Putamen (tissue), 1 donor: ENCODE results near the gene CYB561D1.

Experiments used
- DNase-seq: peaks from one replicate; pipeline ENCODE4 v3.0.0-alpha.2; 2016; ENCODE audit warnings: low spot score

Gene CYB561D1

GRCh38 chr1:109530457-109531087 lies 36.7 kb downstream of the CYB561D1 start:
- DNase-seq, result peak; percentile 56

DNA sequence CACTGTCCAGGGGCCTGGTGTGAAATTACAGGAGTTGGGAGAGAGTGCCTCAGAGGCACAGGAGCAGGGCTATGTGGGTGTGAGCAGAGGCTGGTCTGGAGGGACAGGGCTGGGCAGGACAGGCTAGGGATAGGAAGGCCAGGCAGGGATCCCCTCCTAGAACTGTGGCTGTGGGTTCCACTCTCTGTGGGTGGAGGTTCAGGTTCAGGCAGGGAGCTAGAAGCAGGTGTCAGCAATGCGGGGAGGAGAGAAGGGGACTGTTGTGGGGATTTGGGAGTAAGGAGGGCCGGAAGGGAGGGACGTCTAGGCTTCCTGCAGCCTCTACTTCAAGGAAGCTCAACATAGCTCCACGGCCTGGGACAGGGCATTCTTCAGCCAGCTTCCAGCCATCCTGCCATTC lies 37.5 kb downstream of the CYB561D1 start:
- no peak for DNase-seq

GRCh38 chr1:109531826-109532364 lies 38.0 kb downstream of the CYB561D1 start:
- no peak for DNase-seq

DNA sequence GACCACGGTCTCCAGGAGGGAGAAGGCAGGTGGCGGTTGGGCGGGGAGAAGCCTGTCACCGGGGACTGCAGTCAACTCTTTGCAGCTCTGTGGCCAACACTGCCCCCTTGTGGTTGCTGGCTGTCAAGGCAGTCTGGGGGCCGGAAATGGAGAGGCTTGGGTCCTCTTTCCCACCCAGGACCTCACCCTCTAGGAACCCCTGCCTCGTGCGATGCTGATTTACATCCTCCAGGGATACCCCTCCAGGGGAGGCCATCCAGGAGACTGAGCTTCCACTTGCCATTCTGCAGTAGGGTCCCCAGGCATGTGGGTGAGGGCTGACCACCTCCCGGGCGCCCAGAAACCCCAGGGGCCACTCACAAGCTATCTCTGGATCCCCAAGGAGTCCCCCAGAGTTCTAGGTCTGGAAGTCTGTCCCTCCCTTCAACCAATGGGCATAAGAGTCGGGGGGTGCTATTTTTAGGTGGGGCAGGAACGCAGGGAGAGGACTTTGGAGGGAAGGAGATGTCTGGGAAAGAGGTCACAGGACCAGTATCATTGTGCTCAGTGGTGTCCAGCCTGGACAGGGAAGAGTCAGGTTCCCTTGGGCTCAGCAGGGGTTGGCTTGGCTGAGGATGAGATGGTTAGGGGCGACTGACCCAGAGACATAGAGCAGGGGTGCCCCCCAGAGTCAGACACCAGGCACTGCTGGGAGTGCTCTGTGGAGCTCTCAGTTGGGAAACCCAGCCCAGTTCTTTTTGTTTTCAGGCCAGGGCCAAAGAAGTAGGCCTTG lies 38.7 kb downstream of the CYB561D1 start:
- DNase-seq, result peak; percentile 79

- no peak for DNase-seq
These were observed 40.5 kb downstream of the CYB561D1 start for GRCh38 chr1:109534307-109534858.

DNA sequence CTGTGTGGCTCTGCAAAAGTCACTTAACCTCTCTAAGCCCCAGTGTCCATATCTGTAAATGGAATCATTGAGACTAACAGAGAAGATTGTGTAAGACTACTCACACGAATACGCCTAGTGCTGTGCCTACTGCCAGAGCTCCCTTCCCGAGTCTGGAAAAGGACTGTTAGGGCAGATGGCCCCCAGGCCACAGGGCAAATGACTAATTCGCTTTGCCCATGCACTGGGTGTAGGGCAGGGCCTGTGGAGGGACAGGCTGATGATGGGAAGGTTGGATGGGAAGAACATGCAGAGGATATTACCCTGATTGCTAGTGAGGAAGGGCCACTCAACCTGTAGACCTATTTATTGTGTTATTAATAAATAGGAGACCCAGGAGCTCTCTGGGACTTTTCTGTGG lies 41.6 kb downstream of the CYB561D1 start:
- no peak for DNase-seq

DNA sequence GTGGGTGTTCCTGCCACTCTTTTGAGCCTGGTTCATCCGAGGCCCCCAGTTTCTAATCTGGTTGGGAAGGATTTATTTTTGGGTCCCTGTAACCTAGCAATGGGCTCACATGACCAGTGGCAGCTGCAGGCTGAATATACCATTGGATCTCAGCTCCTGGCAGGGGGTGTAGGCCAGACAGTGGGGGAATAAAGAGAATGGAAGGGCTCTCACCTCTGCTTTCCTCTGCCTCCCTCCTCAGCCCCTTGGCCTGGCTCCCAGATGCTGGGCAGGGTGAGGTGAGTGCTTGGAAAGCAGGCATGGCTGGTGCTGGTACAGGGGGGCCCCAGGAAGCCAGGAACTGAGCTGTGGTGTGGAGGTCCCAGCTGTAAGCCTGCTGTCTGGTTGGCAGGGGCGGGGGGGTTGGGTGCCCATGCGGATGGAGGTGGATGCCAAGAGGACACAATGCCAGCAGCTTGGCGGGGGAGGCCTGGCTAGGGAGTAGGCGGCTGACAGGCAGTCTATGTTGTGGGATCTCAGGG lies 42.1 kb downstream of the CYB561D1 start:
- DNase-seq, result peak; percentile 74

GRCh38 chr1:109537450-109538178 lies 43.7 kb downstream of the CYB561D1 start:
- no peak for DNase-seq

DNA sequence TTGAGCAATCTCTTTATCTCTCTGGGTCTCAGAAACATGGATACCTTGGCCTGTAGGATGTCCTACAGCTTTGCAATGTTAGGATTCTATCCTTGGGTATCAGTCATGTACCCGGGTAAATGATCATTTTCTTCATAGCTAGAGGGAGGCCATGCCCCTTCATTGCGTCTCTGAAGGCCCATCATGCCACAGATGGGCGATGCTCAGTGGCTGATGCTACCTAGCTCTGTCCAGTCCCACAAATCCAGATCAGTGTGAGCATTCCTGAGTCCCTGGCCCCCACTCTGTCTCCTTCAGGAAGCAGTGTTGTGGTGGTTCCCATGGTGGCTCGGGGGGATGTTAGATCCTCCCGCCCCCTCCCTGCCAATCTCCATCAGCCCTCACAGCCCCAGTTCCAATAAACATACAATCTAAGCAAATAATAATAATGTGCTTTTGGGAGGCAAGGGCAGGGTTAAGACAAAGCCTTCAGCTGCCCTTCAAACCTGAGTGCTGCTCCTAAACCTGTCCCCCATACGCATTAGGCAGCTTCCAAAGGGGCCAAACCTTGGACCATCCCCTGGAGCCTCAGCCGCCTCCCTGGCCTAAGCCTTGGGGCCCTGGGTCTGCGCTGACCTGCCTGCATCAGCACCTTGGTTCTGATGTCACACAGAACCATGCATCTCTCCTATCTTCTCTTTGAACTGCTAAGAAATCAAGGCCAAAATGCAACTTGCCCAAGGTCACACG lies 45.1 kb downstream of the CYB561D1 start:
- no peak for DNase-seq

DNA sequence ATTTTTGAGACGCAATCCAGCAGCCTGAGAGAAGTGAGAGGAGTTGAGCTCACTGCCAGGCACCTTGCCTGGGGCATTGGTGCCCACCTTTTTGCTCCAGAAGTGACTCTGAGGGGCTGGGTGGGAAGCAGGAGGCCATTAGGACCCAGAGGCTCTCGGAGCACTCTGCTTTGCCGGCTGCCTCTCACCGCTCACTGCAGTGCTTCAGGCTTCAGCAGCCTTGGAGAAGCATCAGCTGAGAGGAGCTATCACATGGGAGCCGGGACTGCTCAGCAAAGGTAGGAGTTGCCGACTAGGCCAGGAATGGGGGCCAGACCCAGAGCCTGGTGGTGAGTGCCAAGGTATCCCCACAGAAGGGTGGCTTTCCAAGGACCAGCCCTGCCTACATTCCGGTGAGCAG lies 45.8 kb downstream of the CYB561D1 start, which contains the start of gene GPR61:
Gene GPR61 (plus strand): TSS at position 197 of the 400 bp plus-strand sequence. CDS start 3,151 bp downstream, outside the sequence.
- DNase-seq, result peak; percentile 66

- DNase-seq, result no peak
These were observed 47.2 kb downstream of the CYB561D1 start for GRCh38 chr1:109541102-109541501.

GRCh38 chr1:109542657-109543056 lies 48.8 kb downstream of the CYB561D1 start:
- no peak for DNase-seq

DNA sequence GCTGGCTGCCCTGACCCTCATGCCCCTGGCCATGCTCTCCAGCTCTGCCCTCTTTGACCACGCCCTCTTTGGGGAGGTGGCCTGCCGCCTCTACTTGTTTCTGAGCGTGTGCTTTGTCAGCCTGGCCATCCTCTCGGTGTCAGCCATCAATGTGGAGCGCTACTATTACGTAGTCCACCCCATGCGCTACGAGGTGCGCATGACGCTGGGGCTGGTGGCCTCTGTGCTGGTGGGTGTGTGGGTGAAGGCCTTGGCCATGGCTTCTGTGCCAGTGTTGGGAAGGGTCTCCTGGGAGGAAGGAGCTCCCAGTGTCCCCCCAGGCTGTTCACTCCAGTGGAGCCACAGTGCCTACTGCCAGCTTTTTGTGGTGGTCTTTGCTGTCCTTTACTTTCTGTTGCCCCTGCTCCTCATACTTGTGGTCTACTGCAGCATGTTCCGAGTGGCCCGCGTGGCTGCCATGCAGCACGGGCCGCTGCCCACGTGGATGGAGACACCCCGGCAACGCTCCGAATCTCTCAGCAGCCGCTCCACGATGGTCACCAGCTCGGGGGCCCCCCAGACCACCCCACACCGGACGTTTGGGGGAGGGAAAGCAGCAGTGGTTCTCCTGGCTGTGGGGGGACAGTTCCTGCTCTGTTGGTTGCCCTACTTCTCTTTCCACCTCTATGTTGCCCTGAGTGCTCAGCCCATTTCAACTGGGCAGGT lies 49.5 kb downstream of the CYB561D1 start:
- no peak for DNase-seq

DNA sequence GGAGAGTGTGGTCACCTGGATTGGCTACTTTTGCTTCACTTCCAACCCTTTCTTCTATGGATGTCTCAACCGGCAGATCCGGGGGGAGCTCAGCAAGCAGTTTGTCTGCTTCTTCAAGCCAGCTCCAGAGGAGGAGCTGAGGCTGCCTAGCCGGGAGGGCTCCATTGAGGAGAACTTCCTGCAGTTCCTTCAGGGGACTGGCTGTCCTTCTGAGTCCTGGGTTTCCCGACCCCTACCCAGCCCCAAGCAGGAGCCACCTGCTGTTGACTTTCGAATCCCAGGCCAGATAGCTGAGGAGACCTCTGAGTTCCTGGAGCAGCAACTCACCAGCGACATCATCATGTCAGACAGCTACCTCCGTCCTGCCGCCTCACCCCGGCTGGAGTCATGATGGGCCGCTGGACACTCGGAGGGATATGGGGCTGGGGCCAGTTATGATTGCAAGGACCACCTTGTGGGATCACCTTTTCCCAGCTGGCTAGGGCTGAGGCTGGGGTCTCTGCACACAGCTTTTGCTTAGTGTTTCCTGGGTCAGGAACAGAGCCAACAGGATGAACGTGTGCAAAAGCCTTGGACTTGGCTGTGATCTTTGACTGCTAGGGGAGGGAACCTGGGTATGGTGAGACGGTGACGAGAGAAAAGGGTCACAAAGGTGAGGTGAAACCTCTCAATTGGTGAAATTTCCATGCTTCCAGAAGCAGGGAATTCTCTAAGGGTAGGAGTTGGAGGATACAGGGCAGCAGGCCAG lies 50.3 kb downstream of the CYB561D1 start:
- no peak for DNase-seq

DNA sequence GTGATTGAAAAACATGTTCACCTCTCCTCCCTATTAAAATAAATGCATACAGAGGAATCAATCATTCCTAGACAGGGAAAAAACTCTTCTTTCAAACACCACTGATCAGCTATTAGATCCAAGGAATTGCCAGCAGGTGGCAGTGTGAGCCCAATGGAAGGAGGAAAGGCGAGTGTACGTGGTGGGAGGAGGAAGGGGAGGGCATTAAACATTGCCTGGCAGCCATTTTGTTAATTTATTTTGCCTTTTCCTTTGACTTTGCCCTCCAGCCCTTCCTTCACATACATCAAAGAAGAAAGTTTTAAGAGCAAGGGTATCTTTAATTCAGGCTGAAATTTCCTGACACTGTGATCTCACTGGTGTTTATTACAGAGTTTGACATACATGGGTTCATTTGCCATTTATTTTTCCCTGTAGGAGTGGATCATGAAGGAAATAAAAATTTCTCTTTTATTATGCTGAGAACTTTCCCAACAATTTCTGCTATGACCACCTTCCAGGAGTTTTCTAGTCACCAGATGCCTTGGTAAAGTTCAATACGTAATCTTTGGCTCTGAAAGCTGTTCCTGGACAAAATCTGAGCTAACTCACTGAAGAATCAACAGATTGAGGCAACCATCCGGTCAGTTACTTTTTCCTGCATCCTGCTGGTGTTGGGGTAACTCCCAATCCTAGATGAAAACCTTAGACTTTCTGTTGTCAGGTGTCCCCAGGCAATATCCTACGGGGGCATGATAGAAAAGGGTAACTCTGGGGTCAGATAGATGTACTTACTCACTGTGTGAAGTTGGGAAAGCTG lies 52.6 kb downstream of the CYB561D1 start:
- DNase-seq, result peak; percentile 89

- no peak for DNase-seq
These were observed 53.8 kb downstream of the CYB561D1 start for GRCh38 chr1:109547463-109548320.

GRCh38 chr1:109548321-109549267 lies 54.7 kb downstream of the CYB561D1 start, which contains the start of gene GNAI3:
Gene GNAI3, plus strand, starts transcription at chr1:109548615. Its CDS starts 106 bp downstream, at chr1:109548721.
- peak; percentile 96 for DNase-seq
